Fibroblast of pulmonary artery (primary cell): ENCODE results near the gene RFTN2.

Source experiments
- DNase-seq: peaks from one replicate; pipeline ENCODE4 v3.0.0-alpha.2; 2010; ENCODE audit warnings: low read depth
- H3K4me3 ChIP-seq: replicated peaks from 2 replicates; pipeline ENCODE4 v1.5.1; 2011; ENCODE audit warnings: low read depth, mild to moderate bottlenecking, control low read depth, low read length, moderate library complexity
- TF ChIP-seq, protein P1 (sequence below): IDR thresholded peaks from 2 replicates; pipeline ENCODE4 v1.5.1; 2011; ENCODE audit warnings: mild to moderate bottlenecking, control low read depth, low read length, inconsistent platforms; ENCODE audit errors: missing control alignments

The RFTN2 gene

GRCh38 chr2:197673106-197673505 is 2.3 kb downstream of the RFTN2 start:
- TF ChIP-seq, protein P1, sequence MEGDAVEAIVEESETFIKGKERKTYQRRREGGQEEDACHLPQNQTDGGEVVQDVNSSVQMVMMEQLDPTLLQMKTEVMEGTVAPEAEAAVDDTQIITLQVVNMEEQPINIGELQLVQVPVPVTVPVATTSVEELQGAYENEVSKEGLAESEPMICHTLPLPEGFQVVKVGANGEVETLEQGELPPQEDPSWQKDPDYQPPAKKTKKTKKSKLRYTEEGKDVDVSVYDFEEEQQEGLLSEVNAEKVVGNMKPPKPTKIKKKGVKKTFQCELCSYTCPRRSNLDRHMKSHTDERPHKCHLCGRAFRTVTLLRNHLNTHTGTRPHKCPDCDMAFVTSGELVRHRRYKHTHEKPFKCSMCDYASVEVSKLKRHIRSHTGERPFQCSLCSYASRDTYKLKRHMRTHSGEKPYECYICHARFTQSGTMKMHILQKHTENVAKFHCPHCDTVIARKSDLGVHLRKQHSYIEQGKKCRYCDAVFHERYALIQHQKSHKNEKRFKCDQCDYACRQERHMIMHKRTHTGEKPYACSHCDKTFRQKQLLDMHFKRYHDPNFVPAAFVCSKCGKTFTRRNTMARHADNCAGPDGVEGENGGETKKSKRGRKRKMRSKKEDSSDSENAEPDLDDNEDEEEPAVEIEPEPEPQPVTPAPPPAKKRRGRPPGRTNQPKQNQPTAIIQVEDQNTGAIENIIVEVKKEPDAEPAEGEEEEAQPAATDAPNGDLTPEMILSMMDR = no peak
- no peak for DNase-seq
- peak overlapping the region; percentile 70 for H3K4me3 ChIP-seq

GRCh38 chr2:197672371-197672893 is 3.0 kb downstream of the RFTN2 start:
- no peak overlapping the region for H3K4me3 ChIP-seq
- DNase-seq = no peak
- TF ChIP-seq, protein P1 = no peak

- TF ChIP-seq, protein P1 = no peak
- DNase-seq = no peak
- no peak overlapping the region for H3K4me3 ChIP-seq
These were observed 6.3 kb downstream of the RFTN2 start for GRCh38 chr2:197669077-197669476.

GRCh38 chr2:197668296-197668695 is 7.1 kb downstream of the RFTN2 start:
- no peak for DNase-seq
- no peak overlapping the region for H3K4me3 ChIP-seq
- TF ChIP-seq, protein P1 = no peak

- no peak for DNase-seq
- no peak overlapping the region for H3K4me3 ChIP-seq
- TF ChIP-seq, protein P1 = no peak
These were observed 9.1 kb downstream of the RFTN2 start for GRCh38 chr2:197666277-197666676.

- H3K4me3 ChIP-seq = no peak overlapping the region
- no peak for DNase-seq
- TF ChIP-seq, protein P1 = no peak
These were observed 13.8 kb downstream of the RFTN2 start for GRCh38 chr2:197661626-197662025.

DNA sequence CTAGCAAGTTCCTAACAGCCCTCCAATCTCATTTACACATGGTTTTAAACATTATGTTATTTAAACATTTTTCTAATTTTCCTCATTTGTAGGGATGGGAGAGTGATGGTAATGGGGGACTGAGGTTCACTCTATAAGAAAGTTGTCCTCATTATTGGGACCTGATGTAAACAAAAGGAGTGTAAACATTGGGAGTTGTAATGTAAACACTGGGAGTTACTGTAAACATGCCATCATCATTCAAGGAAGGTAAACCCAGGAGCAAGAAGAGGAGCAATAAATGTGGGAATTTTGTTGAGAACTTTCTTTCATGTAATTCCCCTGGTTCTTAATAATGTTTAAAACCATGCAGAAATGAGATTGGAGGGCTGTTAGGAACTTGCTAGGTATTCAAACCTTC is 17.8 kb downstream of the RFTN2 start:
- TF ChIP-seq, protein P1 = no peak

More for the DNA sequence above, 17.8 kb downstream of the RFTN2 start:
- no peak overlapping the region for H3K4me3 ChIP-seq
- DNase-seq = no peak
